Epidermal melanocyte (primary cell): ENCODE measurements around the gene CDC45.

Experiments
- DNase-seq: peaks from one replicate; pipeline ENCODE4 v3.0.0; 2011; ENCODE audit warnings: low spot score; ENCODE audit not compliant: insufficient read length

CDC45 gene

DNA sequence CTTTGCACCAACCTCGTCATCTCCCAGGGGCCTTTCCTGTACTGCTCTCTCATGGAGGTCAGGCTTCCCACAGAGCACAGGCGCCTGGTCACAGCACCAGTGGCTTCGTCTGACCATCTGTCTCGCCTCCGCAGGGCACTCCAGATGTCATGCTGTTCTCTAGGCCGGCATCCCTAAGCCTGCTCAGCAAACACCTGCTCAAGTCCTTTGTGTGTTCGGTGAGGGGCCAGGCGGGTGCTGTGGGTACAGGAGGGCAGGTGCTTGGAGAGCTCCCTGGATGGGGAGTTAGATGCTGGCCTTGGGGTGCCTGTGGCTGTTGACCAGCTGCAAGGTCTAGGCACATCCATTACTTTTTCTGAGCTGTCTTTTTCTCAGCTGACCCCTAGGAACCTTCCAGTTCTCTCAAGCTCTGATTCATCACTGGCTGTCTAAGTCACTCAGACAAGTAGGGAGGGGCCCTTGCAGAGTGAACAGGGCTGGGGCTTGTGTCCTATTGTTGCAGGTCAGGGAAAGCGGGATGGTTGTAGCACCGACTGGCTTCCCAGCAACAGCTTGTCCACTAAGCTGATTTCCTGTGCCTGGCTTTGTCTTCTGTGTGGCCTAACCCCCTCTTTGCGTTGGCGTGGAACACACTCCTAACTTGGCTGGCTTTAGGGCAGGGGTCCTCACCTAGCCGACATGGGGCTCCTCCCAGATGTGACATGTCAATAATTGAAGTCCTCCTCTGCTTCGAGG, 35.3 kb downstream of the CDC45 start:
- no peak for DNase-seq

DNA sequence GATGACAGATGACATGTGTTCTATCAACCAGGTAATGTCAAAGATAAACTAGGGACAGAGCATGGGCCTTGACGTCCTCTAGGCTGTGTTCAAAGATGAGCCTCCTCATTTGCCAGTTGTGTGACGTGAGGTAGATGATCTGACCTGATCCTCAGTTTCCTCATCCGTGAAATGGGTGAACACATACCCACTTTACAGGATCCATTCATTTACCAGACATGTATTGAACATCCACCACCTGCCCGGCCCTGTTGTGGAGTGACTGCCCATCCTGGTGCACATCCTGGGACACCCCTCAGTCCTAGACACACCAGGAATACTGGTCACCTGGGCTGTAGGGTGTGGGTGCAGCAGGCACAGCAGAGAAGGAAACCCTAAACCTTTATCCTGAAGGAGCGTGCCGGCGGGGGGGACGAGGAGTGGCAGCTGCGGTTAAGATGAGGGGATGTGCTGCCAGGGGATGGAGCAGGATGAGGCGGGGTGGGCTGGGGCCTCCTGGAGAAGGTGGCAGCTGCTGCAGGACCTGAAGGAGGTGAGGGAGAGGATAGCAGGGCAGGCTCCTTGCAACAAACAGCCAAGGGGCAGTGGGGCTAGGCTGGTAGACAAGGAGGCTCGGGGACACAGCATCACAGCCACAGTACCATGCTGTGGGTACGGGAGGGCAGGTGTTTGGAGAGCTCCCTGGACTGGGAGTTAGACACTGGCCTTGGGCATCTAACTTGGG, 36.1 kb downstream of the CDC45 start:
- DNase-seq = no peak

DNA sequence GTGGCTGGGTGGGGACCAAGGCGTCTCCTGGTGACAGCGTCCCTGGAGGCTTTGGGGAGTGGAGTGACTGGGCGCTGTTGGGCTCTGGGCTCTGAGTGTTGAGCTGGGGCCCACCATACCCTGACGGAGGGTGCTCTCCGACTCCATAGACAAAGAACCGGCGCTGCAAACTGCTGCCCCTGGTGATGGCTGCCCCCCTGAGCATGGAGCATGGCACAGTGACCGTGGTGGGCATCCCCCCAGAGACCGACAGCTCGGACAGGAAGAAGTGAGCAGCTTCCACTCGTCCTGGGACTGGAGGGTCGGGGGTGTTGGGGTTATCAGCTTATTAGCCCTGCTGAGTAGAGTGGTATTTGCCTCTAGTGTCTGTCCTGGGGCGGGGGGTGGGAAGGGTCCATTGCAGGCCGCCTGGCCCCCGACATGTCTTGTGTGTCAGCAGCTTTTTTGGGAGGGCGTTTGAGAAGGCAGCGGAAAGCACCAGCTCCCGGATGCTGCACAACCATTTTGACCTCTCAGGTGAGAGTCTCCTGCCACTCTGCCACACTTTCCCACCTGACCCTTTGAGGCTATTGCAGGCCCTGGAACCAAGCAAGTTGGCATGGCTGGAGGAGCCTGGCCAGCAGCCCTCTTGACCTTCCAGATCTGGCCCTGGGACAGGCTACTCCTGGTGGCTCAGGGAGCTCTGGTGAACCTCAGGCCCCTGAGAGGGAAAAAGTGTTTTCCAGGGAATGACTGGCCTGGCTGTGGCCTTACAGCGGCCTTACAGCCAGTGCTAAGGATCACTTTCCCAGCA, 36.9 kb downstream of the CDC45 start:
- no peak for DNase-seq

GRCh38 chr22:19517171-19517500, 37.4 kb downstream of the CDC45 start:
- no peak for DNase-seq

DNA sequence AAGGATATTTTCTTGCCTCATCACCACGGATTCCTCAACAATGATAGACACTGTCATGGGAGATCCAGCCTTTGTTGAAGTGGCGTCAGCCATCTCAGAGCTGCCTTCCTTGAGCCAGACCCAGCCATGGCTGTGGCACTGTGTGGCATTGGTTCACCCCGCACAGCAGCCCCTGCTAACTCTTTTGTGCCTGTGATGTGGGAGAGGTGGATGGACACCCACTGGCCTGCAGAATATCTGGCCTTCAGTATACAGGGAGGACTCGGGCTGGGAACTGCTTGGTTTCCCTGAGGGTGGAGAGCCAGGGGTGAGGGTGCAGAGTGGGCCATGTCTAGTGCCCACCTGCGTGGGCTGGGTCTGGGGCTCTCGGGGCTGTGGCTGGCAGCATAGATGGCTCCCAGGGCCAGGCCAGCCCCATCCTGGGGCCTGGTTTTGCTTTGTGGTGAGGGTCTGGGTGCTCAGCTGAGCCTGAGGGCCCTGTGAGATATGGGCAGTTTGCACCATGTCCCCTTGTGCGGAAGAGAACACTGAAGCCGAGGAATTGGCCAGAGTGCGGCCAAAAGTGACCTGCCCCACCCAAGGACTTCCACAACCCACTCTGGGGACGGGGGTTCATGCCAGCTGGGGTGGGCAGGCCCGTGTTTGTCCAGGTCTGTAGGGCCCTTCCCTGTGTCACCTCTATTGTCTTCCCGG, 38.3 kb downstream of the CDC45 start:
- no peak for DNase-seq

DNA sequence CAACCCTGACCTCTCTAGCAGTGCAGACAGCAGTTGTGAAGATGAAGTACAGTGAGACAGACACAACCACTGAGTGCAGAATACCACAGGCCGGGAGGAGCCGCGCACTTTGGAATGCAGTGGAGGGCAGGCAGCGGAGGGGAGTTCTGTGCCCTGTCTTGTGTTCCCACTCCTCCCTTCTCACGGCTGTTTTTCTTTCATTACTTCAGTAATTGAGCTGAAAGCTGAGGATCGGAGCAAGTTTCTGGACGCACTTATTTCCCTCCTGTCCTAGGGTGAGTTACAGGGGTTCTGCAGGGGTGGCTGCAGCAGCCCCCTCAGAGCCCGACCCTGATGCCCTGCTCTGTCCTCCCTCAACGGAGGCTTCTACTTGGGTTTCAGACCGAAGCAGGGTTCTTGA, 38.9 kb downstream of the CDC45 start:
- no peak for DNase-seq

DNA sequence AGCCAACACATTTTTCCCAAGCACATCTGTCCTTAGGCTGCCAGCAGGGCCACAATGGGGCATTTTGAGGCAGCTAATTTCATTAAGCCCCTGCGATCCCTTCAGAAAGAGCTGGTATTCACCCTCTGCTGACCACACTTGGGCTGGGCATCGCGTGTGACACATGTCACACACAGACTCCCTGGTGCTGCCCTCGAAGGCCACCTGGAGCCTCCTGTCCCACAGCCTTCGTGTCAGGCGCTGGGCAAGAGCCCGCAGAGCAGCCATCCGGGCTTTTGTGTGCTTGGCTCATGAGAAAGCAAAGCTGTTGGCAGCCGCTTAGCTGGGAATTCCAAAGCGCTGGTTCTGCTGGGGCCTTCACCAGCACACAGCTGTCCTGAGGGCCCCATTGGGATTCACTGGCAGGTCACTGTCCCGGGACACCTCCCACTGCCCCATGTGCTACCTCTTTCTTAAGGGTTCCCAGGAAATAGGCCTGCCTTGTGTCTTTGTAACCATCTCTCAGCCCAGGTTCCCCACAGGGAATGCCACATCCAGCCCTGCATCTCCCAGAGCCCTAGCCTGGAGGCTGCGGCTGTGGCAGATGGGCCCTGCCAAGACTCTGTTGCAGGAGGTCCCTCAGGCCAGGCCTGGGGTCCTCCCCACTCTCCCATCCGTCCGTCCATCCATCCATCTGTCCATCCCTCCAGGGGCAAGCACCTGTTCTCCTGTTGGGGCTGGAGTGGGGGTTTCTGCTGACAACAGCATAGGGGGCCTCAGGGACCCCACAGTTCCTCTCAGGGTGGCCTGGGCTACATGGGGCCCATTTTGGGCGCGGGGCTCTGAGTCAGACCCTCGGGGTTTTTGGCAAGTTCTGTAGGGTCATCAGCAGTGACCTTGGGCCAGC, 39.6 kb downstream of the CDC45 start:
- no peak for DNase-seq

- no peak for DNase-seq
Observed at GRCh38 chr22:19520007-19520406, 40.3 kb downstream of the CDC45 start.

DNA sequence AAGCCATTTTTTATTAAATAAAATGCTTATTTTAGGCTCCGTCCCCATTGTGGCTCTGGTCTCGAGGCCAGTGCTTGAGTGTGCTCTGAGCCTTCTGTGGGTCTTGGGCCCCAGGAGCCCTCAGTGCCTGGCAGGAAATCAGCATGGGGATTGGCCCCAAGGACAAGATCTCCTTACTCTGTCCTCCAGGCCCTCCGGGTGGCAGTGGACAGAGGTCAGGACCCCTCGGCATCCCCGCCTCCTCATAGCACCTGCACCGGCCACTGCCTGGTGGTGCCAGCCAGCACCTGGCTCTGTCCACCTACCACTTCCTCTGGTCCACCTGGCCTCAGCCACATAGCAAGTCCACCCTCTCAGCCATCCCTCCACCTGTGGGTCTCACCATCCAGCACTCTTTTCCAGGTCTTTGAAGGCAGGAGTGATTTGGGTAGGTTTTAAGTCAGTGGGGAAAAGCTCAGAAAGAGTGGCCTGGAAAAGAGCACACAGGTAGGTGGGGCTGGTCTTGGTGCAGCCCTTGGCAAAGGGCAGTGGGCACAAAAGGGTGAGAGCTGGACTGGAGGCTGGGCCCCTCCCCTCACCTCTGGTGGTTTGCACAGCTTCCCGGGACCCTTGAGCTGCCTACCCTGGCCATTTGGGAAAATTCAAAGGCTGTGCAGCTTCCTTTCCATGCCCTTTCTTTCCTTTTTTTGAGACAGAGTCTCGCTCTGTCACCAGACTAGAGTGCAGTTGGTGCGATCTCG, 41.0 kb downstream of the CDC45 start:
- no peak for DNase-seq

DNA sequence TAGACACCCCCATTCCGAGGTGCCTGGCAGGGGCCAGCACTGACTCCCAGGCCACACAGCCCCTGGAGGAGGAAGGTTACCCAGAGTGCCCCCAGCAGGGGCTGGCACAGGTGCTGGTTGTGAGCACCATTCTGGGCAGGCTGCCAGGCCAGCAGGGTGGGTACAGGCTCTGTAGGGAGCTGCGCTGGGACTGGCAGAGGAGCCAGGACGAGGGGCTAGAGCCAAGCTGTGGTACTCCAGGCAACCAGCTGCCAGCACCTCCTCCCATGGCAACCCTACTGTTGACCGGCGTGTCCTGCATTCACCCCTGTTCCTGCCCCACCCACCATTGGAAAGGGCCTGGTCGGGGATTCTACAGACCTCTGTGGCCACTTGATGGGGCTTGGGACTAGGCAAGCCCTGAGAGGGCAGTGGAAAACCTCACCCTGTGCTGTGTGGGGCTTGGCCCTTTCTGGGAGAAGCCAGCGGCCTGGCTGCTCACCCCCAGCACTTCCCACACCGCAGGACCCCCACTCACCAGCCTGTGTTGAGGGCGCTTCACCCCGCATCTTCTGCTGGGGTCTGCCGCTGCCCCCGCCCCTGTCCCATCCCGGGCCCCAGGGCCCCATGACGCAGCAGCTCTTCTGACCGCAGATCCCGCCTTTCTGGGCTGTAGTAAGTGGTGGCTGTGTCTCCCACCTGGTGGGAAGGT, 42.6 kb downstream of the CDC45 start:
- DNase-seq = no peak

DNA sequence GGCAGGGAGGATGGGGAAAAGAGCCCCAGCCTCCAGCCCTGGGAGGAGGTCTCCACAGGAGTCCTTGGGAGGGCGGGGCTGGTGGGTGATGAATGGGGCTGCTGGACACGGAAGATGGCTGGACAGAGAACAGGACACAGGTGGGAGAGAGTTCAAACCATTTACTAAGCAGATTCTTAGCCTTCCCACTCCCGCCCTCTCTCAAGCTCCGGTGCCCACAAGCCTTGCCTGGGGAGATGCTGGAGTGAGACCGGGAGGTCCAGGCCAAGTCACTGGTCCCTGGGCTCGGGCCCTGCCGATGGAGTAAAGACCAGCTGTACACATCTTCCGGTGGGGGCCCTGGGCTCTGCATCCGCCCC, 43.1 kb downstream of the CDC45 start:
- no peak for DNase-seq

GRCh38 chr22:19523240-19524169, 43.8 kb downstream of the CDC45 start:
- DNase-seq = no peak

DNA sequence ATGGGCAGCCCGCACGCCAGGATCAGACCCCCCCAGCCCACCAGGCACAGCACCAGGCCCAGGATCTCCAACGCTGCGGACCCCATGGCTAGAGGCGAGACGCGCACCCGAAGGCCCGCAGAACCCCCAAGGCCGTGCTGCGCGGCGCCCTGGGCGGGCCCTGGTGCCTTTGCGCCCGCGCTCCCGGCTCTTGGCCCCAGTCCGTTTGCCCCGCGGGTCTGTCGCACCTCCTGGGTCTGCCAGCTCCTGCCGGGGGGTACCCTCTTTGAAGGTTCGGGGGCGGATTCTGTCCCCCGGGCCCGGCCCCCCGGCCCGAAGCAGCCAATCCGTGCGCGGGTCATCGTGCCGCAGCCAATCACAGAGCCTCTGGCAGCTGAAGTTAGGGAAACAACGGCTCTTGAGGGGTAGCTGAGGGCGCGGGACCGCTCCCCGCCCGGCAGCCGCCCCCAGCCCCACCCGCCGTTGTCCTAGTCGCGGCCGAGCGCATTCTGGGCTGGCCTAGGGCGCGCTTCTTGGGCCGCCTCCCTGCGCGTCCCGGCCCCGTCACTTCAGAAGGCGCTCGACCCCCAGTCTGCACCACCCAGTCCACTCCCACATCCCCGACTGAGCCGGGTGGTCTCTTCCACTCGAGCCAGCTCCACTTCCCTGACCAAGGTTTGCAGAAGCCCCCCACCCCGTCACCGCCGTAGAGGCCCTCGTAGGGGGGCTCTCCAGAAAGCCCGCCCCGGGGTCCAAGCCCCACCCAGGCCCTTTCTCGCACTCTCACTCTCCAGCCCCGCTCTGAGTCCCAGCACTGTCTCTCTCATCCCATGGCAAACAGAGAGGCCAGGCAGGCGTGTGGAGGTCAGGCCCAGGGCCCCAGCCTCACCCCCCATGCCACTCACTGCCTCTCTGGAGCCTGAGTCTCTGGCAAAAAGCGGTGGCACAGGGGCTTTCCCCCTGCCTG, 44.7 kb downstream of the CDC45 start, which contains the start of gene CLDN5:
TSS of gene CLDN5 (minus strand) at position 241 of the 946 bp plus-strand sequence. CDS start at position 86, 155 bp downstream.
- no peak for DNase-seq

- DNase-seq = no peak
Observed at GRCh38 chr22:19525116-19525660, 45.5 kb downstream of the CDC45 start.

DNA sequence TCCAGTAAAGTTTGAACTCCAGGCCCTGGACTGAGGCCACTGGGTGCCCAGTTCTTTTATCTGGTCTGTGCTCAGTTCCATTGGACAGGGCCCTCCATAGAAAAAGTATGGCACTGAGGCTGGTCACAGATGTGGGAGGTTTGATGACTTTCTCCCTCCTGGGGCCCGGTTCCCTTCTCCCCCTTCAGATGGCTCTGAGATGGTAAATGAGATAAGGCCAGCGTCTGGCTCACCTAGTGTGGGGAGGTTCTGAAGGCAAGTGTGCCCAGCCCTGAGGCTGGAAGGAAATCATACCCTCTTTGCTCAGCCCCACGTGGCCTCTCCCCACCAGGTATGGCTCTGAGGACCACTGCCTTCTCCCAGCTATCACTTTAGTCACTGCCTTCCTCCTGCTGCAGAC, 45.9 kb downstream of the CDC45 start:
- DNase-seq = no peak

GRCh38 chr22:19526076-19526701, 46.5 kb downstream of the CDC45 start:
- DNase-seq = no peak
